Pancreas (tissue), 10 donors: ENCODE results near the gene ADCY5. TPM values are rescaled to one million over a fixed set of nuclear protein-coding genes. Genes with fewer than 3 reads are reported as not detected.
A peak's percentile ranks its signal among the peaks of the same experiment; 100 is the strongest.

ENCODE experiments used
- ATAC-seq, 4 donors: fragments of 200-7000 bp; cut with Tn5 transposase; one replicate each; pipeline versions ENCODE4 v1.8.0 to v1.9.1; 2020; ENCODE audit warnings: mild to moderate bottlenecking in 4 of 4, moderate library complexity in 4 of 4
- DNase-seq, 6 donors: peaks; one replicate each; pipeline ENCODE4 v3.0.0-alpha.2; 2020
- FAIRE-seq: peaks from 2 replicates; lab custom pipeline; 2012; peaks lifted over from hg19 to GRCh38; lab: Jason Lieb, UNC
- H3K27ac ChIP-seq, 4 donors: fragments of 200-600 bp; sonication (generic); 1 replicate in 3 of 4; 2 replicates in 1 of 4; pipeline versions ENCODE4 v1.5.0 to v1.8.0; 2020
- H3K27me3 ChIP-seq, 4 donors: fragments of 200-600 bp; one replicate each; pipeline ENCODE4 v1.8.0; 2021
- H3K36me3 ChIP-seq, 3 donors: fragments of 200-600 bp; sonication (generic) in 1 of 3; one replicate each; pipeline versions ENCODE4 v1.5.0 to v1.8.0; 2020 to 2021
- H3K4me1 ChIP-seq, 3 donors: fragments of 200-600 bp; one replicate each; pipeline ENCODE4 v1.8.0; 2021
- H3K4me3 ChIP-seq, 4 donors: fragments of 200-600 bp; sonication (generic) in 2 of 4; one replicate each; pipeline versions ENCODE4 v1.5.0 to v1.8.0; 2020 to 2021
- H3K9me3 ChIP-seq, 4 donors: fragments of 200-600 bp; one replicate each; pipeline ENCODE4 v1.8.0; 2021
- WGBS, 2 donors: extraction: QIAGEN DNeasy Blood & Tissue Kit; methylation state at CpG; one replicate each; pipeline ENCODE4 v1.1.7; 2013; 5-methylcytosine and 5-hydroxymethylcytosine counted together
- intact Hi-C, 3 donors: fragments of 100-400 bp; cut with DNase I; formaldehyde crosslinking; loops; one replicate each; pipeline versions ENCODE4 v1.11.1 to v1.14.2; 2022
- polyA plus RNA-seq, 2 donors: library from polyadenylated mRNA; stranded (reverse); fragments of 200-250 nt; gene quantifications; one replicate each; pipeline ENCODE4 v1.2.3, GENCODE V29; 2013
- total RNA-seq, 6 donors: library from RNA; stranded (reverse); fragmentation: NEBNext Ultra II Directional in 4 of 6; extraction: Animal tissue kit (Norgen Biotek cat#: 25700) in 4 of 6; gene quantifications; one replicate each; pipeline versions ENCODE4 v1.2.1 to v1.2.4, GENCODE V29; 2021 to 2023
- TF ChIP-seq, protein P1 (sequence below), 4 donors: fragments of 200-600 bp; sonication (generic) in 3 of 4; IDR thresholded peaks; one replicate each; pipeline versions ENCODE4 v1.5.0 to v1.8.0; 2021; ENCODE audit warnings: antibody characterized with exemption in 4 of 4
- donor health status: healthy with polysubstance abuse.
- donor health status: DM: no; HTN: no; CAD: no; lungs with moderate emphysema.
- donor health status: DM: no; HTN: no; CAD: no.
- donor health status: control.
- donor health status: control.
- donor health status: Bipolar disorder and iron deficiency.
- donor health status: DM: yes; HTN: yes; CAD: no.
- donor health status: DM: no; HTN: no; CAD: no.
- donor health status: DM: no; HTN: no; CAD: no.
- donor health status: DM: yes; HTN: yes; CAD: no.

ADCY5 gene
- total and polyA plus RNA-seq, 8 donors = 6.0 to 13.4 (median 9.6) TPM

DNA sequence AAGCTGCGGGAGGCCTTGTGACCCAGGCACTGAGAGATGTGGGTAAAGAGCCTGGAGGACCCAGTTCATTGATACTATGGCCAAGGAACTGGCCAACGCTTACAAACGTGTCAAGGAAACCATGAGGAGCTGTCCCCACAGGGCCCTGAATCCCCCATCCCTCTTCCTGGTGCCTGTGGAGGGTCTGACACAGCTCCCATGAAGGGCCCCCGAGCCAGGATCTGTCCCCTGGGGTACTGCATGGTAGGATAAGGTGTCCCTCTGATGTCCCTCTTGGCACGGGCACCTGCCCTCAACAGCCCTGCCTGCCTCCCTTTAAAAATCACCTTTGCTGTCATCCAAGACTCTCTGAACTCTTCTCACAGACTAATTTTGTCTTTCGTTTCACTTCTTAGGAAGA, 122.4 kb downstream of the ADCY5 start:
- 65 to 73% methylated on average over 6 of the region's 6 CpGs for WGBS, 2 donors
- ATAC-seq (no peak), FAIRE-seq (no peak), DNase-seq (peak in 1 of 6 donors; percentile 40)
- H3K36me3 ChIP-seq = peaks cover 0 to 5% (median 0%) of the 10 kb centered on the region in 3 donors
- peaks cover 13 to 16% (median 14%) of the 10 kb centered on the region in 3 donors for H3K4me1 ChIP-seq
- no peak overlapping the region for H3K27ac ChIP-seq
- TF ChIP-seq, protein P1, sequence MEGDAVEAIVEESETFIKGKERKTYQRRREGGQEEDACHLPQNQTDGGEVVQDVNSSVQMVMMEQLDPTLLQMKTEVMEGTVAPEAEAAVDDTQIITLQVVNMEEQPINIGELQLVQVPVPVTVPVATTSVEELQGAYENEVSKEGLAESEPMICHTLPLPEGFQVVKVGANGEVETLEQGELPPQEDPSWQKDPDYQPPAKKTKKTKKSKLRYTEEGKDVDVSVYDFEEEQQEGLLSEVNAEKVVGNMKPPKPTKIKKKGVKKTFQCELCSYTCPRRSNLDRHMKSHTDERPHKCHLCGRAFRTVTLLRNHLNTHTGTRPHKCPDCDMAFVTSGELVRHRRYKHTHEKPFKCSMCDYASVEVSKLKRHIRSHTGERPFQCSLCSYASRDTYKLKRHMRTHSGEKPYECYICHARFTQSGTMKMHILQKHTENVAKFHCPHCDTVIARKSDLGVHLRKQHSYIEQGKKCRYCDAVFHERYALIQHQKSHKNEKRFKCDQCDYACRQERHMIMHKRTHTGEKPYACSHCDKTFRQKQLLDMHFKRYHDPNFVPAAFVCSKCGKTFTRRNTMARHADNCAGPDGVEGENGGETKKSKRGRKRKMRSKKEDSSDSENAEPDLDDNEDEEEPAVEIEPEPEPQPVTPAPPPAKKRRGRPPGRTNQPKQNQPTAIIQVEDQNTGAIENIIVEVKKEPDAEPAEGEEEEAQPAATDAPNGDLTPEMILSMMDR (IDR thresholded peaks at IDR 0.05) = no peak
- H3K4me3 ChIP-seq = no peak overlapping the region
- H3K27me3 ChIP-seq = no peaks in the 10 kb centered on the region
- H3K9me3 ChIP-seq = no peaks in the 10 kb centered on the region
- intact Hi-C loops = loop anchor here (5.0 to 10.0 kb wide), 3 partner anchors 161 to 238 kb away; no protein-coding TSS in a partner anchor

DNA sequence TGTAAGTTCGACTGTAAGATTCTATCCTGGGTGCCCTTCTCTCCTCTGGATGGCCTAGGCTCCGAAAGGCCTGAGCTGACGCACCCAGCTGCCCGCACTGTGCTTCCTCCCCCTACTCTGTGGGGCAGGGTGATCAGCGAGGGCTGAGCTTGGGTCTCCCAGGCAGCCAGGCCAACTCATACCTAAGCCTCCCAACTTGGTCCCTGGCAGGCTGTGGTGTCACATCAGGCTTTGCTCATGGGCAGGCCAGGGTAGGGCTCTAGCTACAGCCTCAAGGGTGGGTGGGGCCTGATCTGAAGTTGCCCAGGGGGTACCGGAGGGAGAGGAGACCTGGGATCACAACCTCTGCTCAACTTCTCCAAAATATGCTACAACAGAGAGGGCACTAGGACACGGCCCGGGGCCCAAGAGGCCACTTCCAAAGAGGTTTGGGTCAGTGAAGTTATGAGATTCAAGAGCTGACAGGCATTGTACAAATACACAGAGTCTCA, 123.1 kb downstream of the ADCY5 start:
- Histone ChIP-seq H3K4me1 (peaks cover 13 to 16% (median 13%) of the 10 kb centered on the region in 3 donors), H3K27me3 (no peaks in the 10 kb centered on the region), H3K36me3 (peaks cover 0 to 5% (median 0%) of the 10 kb centered on the region in 3 donors), H3K9me3 (no peaks in the 10 kb centered on the region), H3K27ac (no peak overlapping the region), H3K4me3 (no peak overlapping the region)
- WGBS, 2 donors = 80 to 89% methylated on average over 7 to 8 of the region's 8 CpGs
- no peak for FAIRE-seq
- peak in 1 of 6 donors; percentile 26 for DNase-seq
- TF ChIP-seq, protein P1 (IDR thresholded peaks at IDR 0.05) = no peak
- ATAC-seq = no peak
- intact Hi-C loops = loop anchor here (5.0 to 10.0 kb wide), 3 partner anchors 161 to 239 kb away; no protein-coding TSS in a partner anchor

DNA sequence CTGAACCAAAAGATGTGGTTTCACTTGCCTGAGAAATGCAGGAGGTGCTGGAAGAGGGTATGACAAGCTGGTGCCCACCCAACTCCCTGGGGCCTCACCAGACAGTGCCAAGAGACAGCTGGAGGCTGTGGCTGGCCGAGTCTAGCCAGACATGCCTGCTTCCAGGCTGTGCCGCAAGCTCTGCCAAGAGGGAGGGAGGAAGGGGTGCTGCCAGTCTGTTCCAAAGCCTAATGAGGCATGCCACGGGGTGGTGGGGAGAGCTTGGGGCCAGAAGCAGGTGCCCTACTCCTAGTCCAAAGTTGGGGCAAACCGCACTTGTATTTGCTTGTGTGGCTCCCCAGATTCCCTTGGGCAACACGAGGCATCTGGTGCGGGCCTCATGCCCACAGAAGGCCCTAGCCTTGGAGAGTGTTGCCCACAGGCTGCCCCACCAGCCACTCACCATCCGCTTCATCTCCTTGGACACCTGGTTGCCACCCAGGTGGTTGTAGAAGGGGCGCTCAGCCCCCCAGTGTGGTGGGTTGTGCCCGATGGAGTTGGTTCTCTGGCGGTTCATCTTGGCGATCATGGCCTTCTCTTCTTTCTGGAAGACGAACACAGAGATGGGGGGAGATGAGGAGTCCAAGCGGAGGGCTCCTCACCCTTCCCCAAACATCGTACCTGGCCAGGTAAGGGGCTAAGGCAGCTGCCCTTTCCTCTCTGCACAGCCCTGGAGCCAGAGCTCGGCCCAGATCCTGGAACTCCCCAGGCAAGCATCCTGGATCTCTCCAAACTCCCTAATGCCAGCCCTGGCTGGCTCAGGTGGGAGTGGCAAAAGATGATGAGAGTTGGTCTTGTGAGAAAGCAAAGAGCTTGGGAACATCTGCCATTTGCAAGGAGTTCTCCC, 123.8 kb downstream of the ADCY5 start:
- H3K4me1 ChIP-seq = peaks cover 7 to 11% (median 7%) of the 10 kb centered on the region in 3 donors
- no peak overlapping the region for H3K27ac ChIP-seq
- DNase-seq (peak in 1 of 6 donors; percentile 39), FAIRE-seq (no peak), ATAC-seq (no peak)
- H3K9me3 ChIP-seq = no peaks in the 10 kb centered on the region
- TF ChIP-seq, protein P1 (IDR thresholded peaks at IDR 0.05) = no peak
- H3K36me3 ChIP-seq = peaks cover 0 to 5% (median 0%) of the 10 kb centered on the region in 3 donors
- 77 to 85% methylated on average over 15 of the region's 15 CpGs for WGBS, 2 donors
- intact Hi-C loops = loop anchor here (5.0 to 10.0 kb wide), 3 partner anchors 162 to 240 kb away; no protein-coding TSS in a partner anchor
- H3K27me3 ChIP-seq = no peaks in the 10 kb centered on the region
- H3K4me3 ChIP-seq = no peak overlapping the region

DNA sequence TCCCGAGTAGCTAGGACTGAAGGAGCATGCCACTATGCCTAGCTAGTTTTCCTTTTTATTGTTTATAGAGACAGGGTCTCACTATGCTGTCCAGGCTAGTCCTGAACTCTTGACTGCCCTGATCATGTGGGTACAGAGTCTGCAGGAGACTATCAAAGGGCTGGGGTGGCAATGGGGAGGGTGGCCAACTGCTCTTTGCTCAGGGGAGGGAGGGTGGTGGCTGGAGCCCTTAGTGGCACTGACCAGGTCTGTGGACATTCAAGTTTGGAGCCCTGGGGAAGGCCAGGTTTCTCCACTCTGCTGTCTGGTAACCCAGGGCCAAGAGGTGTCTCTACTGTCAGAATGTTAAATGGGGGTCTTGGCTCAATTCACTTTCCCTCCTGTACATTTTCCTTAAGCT, 125.1 kb downstream of the ADCY5 start:
- Histone ChIP-seq H3K27ac (no peak overlapping the region), H3K4me1 (no peaks in the 10 kb centered on the region), H3K9me3 (no peaks in the 10 kb centered on the region), H3K27me3 (no peaks in the 10 kb centered on the region), H3K4me3 (no peak overlapping the region), H3K36me3 (peaks cover 0 to 10% (median 3%) of the 10 kb centered on the region in 3 donors)
- no peak for FAIRE-seq
- TF ChIP-seq, protein P1 (IDR thresholded peaks at IDR 0.05) = no peak
- DNase-seq = peak in 1 of 6 donors; percentile 7
- WGBS, 2 donors = 64 to 82% methylated on average over 1 of the region's 1 CpG
- intact Hi-C loops = loop anchor here in 1 of 3 donors (10.0 kb wide), 1 partner anchor 241 kb away; no protein-coding TSS in a partner anchor
- ATAC-seq = no peak
